Activated T-helper 2 cell treated with anti-CD3 and anti-CD28 coated beads, Interferon-gamma antibody, Interleukin-2, Interleukin-4, amounts not matched to agents 10 μg/mL and 5 μg/mL and 100 μg/mL, durations not matched to agents 14 hours and 24 hours and 36 hours (primary cell): ENCODE data around the gene ANKRD11. TPM values are rescaled to one million over a fixed set of nuclear protein-coding genes. Genes with fewer than 3 reads are reported as not detected.
"Not testable (repeated sequence)": the region's sequence is repeated elsewhere in the genome, so short reads cannot be mapped to it uniquely, and the experiment has no call there.

Source experiments
- DNase-seq: peaks from one replicate; pipeline ENCODE4 v3.0.0; 2021; ENCODE audit warnings: low spot score
- H3K27ac Mint-ChIP-seq: one replicate; pipeline ENCODE4 v1.8.0; 2021; ENCODE audit warnings: mixed read lengths
- H3K27me3 Mint-ChIP-seq: one replicate; pipeline ENCODE4 v1.8.0; 2021; ENCODE audit warnings: low read depth, mixed read lengths
- H3K36me3 Mint-ChIP-seq: one replicate; pipeline ENCODE4 v1.8.0; 2021; ENCODE audit warnings: low read depth, mixed read lengths
- H3K4me1 Mint-ChIP-seq: one replicate; pipeline ENCODE4 v1.8.0; 2021; ENCODE audit warnings: low read depth, mixed read lengths
- H3K4me3 Mint-ChIP-seq: one replicate; pipeline ENCODE4 v1.8.0; 2021; ENCODE audit warnings: low read depth, mild to moderate bottlenecking, moderate library complexity, mixed read lengths
- H3K9me3 Mint-ChIP-seq: one replicate; pipeline ENCODE4 v1.8.0; 2021; ENCODE audit warnings: mixed read lengths
- intact Hi-C: fragments of 100-400 bp; cut with micrococcal nuclease; formaldehyde crosslinking; loops from one replicate; pipeline ENCODE4 v1.15.1; 2023
- total RNA-seq: library from RNA; stranded (reverse); gene quantifications from 2 replicates; pipeline ENCODE4 v1.2.3, GENCODE V29; 2022

Gene ANKRD11
- total RNA-seq, 1 donor from 2014 or later: 144 TPM

DNA sequence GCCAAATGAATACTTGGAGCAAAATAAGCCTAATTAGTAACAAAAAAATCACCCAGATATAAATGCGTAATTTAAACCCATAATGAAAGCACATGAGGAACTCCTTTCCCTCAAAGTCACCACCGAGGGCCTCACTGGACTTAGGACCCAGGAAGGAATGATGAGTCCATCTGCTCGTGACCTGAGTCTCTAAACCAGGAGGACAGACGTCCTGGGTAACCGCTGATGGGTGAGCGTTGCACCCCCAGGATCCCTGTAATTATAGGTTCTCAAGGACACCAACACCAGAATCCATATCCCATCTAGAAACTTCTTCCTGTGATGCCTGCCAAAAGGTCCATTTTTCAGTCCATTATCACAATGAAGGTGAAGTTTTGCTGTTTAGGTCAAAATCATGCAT is 151.5 kb downstream of the ANKRD11 start:
- Mint-ChIP-seq H3K36me3 (peaks cover 15% of the 10 kb centered on the region), H3K9me3 (no peaks in the 10 kb centered on the region), H3K27ac (peak overlapping the region; percentile 38), H3K27me3 (no peaks in the 10 kb centered on the region), H3K4me1 (peaks cover 33% of the 10 kb centered on the region), H3K4me3 (no peak overlapping the region)
- intact Hi-C loops: no loop called here
- DNase-seq: no peak

DNA sequence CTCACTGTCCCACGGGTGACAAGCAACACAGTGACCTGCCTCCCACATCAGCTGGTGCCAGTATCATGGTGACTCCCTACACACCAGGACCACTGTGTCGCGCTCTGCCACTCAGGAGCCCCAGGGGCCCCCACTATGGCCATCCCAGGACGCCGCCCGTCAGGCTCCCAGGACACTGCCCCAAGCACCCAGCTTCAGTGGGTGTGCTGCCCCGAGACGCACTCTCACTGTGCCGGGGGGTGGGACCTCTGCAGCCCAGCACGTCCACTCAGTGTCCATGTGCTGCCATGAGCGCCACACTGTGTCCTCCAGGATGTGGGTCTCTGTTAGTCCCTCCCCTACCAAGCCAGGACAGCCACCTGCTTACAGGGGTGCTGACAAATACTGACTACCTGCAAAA is 152.4 kb downstream of the ANKRD11 start:
- no peak overlapping the region for H3K27ac Mint-ChIP-seq
- H3K4me3 Mint-ChIP-seq: no peak overlapping the region
- H3K4me1 Mint-ChIP-seq: peaks cover 37% of the 10 kb centered on the region
- DNase-seq: no peak
- H3K27me3 Mint-ChIP-seq: no peaks in the 10 kb centered on the region
- H3K9me3 Mint-ChIP-seq: no peaks in the 10 kb centered on the region
- intact Hi-C loops: no loop called here
- peaks cover 12% of the 10 kb centered on the region for H3K36me3 Mint-ChIP-seq

DNA sequence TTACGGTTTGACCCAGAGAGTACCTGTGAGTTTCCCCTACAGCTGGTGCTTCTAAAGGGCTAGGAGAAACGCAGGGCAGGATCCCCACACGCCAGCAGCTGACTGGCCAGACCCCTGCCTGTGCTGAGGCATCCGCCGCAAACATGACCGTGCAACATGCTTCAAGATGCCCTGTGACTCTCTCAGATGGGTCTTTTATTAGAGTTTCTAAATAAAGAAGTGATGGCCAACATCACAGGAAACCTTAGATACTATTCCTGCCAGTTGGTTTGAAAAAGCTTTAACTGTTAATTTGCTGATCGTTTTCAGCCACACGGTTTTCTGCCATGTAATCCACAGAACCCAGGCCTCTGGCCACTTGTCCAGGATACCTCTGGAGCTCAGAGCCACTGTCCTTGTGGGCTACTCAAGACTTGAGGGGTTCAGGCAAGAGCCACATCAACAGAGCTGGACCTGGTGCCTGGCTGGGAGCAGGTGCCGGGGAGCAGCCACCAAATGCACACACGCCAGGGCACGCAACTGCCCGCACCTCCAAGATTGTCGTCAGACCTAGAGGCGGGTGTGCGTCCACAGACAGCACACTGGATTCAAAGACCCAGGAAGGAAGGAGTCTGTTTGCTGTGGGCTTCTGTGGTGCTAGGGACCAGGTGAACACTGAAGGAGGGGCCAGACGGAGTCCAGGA is 154.4 kb downstream of the ANKRD11 start:
- Mint-ChIP-seq H3K4me1 (peaks cover 51% of the 10 kb centered on the region), H3K36me3 (peaks cover 8% of the 10 kb centered on the region), H3K27ac (no peak overlapping the region), H3K9me3 (no peaks in the 10 kb centered on the region), H3K27me3 (no peaks in the 10 kb centered on the region), H3K4me3 (no peak overlapping the region)
- DNase-seq: no peak
- intact Hi-C loops: no loop called here

- Mint-ChIP-seq H3K4me3 (no peak overlapping the region), H3K36me3 (peaks cover 8% of the 10 kb centered on the region), H3K9me3 (no peaks in the 10 kb centered on the region), H3K27me3 (no peaks in the 10 kb centered on the region), H3K27ac (peak overlapping the region; percentile 29), H3K4me1 (peaks cover 47% of the 10 kb centered on the region)
- no peak for DNase-seq
- intact Hi-C loops: no loop called here
These were observed 155.2 kb downstream of the ANKRD11 start for GRCh38 chr16:89334988-89335802.

GRCh38 chr16:89334461-89334860 is 155.9 kb downstream of the ANKRD11 start:
- Mint-ChIP-seq H3K4me3 (no peak overlapping the region), H3K4me1 (peaks cover 44% of the 10 kb centered on the region), H3K9me3 (no peaks in the 10 kb centered on the region), H3K27me3 (no peaks in the 10 kb centered on the region), H3K36me3 (peaks cover 3% of the 10 kb centered on the region), H3K27ac (peak overlapping the region; percentile 29)
- no peak for DNase-seq
- intact Hi-C loops: no loop called here

DNA sequence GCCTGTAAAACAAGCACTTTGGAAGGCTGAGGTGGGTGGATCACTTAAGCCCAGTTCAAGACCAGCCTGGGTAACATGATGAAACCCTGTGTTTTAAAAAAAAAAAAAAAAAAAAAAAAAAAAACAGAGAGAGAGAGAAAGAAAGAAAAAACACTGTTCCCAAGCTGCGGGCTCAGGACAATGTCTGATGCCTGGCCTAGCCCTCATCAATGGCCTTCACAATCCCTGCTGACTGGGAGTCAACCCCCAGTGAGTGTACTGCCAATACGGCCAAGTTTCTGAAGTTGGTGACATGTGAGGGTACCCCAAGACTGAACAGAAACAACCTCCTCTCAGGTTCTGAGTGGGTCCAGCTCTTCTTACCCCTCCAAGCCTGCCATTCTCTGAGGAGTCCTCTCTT is 156.3 kb downstream of the ANKRD11 start:
- intact Hi-C loops: no loop called here
- no peaks in the 10 kb centered on the region for H3K9me3 Mint-ChIP-seq
- no peak for DNase-seq
- H3K4me3 Mint-ChIP-seq: no peak overlapping the region
- peaks cover 48% of the 10 kb centered on the region for H3K4me1 Mint-ChIP-seq
- H3K27me3 Mint-ChIP-seq: no peaks in the 10 kb centered on the region
- peak overlapping the region; percentile 58 for H3K27ac Mint-ChIP-seq
- peaks cover 3% of the 10 kb centered on the region for H3K36me3 Mint-ChIP-seq

DNA sequence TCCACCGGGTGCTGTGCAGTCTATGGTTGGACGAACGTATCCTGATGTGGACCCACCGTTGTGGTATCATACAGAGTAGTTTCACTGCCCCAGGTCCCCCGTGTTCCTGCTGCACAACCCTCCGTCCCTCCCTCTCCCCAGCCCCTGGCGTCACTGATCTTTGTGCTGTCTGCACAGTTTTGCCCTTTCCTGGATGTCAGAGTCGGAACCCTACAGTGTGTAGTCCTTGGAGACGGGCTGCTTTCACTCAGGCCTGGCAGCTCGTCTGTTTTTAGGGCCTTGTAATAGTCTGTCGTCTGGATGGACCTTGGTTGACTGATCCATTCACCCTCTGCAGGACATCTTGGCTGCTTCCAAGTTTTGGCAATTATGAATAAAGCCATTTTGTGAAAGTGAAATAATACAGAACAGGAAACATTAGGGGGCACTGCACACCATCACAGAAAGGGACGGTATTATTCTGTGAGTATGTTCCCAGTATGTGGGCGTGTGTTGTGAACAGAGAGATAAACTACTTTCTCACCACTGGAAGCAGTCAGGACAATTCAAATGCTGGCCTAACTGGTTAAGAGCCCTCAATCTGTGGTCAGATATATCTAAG is 156.9 kb downstream of the ANKRD11 start:
- not testable (repeated sequence) for H3K9me3 Mint-ChIP-seq

DNA sequence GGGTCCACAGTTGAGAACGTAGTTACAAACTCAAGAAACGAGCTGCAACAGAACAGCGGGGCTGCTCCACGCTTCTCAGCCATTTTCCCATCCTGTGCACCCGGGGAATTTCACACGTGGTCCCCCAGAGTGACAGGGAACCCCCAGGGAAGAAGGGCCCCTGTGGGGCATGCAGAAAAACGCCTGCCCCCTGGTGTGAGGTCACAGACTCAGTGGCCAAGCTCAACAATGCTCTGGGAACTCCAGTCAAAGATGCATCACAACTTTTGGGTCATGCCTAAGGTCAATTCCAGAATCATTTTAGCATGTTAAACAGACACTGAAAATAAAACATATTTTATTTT is 157.5 kb downstream of the ANKRD11 start:
- Mint-ChIP-seq H3K27me3 (no peaks in the 10 kb centered on the region), H3K36me3 (peaks cover 3% of the 10 kb centered on the region), H3K27ac (peak overlapping the region; percentile 19), H3K4me1 (peaks cover 53% of the 10 kb centered on the region), H3K9me3 (no peaks in the 10 kb centered on the region), H3K4me3 (no peak overlapping the region)
- no peak for DNase-seq
- intact Hi-C loops: loop anchor here (1.0 kb wide), 2 partner anchors 17 to 176 kb away; no protein-coding TSS in a partner anchor

More for the DNA sequence above, 156.9 kb downstream of the ANKRD11 start:
- intact Hi-C loops: loop anchor here (1.0 kb wide), 2 partner anchors 17 to 176 kb away; no protein-coding TSS in a partner anchor
- DNase-seq, H3K36me3 Mint-ChIP-seq, H3K4me3 Mint-ChIP-seq, H3K27me3 Mint-ChIP-seq: not testable (repeated sequence)
- Mint-ChIP-seq H3K4me1 (peaks cover 49% of the 10 kb centered on the region), H3K27ac (peak overlapping the region; percentile 58)

DNA sequence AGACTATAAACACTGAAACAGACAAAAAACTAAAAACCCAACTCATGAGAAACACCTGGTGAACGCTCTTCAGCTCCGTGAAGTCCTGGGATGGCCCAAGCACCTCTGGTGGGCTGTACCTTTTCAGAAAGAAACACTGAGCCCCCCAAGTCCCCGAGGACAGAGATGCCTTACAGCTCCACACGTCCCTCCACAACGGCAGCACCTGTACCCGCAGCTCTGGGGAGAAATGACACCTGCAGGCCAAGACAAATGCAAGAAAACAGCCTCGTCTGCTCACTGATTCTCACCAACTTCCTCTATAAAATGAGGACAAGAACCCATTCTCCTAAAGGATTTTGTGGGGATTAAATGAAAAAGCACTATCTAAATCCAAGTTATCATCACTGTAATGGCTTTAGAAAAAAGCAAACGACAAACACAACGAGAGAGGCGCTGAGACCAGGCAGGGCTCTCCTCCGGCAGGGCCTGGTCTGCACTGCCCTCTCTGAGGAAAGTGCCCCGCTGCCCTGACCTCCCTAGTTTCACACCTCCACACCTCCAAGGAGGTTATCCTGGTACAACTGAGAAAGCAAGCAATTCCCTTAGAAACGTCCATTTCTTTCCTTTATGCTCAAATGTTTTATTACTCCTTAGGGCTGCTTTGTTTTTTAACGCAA is 158.0 kb downstream of the ANKRD11 start:
- H3K27ac Mint-ChIP-seq: peak overlapping the region; percentile 19
- no peaks in the 10 kb centered on the region for H3K27me3 Mint-ChIP-seq
- H3K36me3 Mint-ChIP-seq: peaks cover 6% of the 10 kb centered on the region
- no peak for DNase-seq
- H3K4me1 Mint-ChIP-seq: peaks cover 57% of the 10 kb centered on the region
- intact Hi-C loops: no loop called here
- H3K9me3 Mint-ChIP-seq: no peaks in the 10 kb centered on the region
- H3K4me3 Mint-ChIP-seq: no peak overlapping the region

DNA sequence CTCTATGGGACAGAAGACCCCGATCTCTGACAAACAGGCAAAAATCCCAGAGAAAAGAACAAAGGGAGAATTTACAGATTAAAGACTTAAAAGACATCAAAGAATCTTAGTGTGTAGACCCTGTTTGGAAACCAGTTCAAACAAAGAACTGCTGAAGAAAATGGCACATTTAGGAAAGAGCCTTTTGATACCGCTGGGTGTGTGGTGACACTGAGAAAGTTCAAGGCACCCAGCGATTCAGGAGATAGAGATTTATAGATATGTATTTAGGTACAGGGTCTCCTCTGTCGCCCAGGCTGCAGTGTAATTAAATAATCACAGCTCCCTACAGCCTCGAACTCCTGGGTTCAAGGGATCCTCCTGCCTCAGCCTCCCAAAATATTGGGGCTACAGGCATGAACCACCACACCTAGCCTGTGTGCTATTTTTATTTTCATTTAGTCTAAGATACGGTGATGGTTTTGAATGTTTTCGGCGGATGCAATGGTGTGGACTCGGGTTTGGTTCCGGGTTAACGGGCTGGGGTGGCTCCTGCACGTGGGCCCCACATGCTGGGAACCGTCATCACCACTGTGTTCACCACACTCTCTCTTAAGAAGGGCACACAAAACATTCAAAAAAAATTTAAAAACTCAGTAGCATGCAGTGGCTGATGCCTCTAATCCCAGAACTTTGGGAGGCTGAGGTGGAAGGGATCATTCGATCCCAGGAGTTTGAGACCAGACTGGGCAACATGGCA is 158.8 kb downstream of the ANKRD11 start:
- intact Hi-C loops: no loop called here
- Mint-ChIP-seq H3K4me1 (peaks cover 65% of the 10 kb centered on the region), H3K27me3 (no peaks in the 10 kb centered on the region), H3K36me3 (peaks cover 10% of the 10 kb centered on the region), H3K27ac (peak overlapping the region; percentile 49), H3K9me3 (no peaks in the 10 kb centered on the region), H3K4me3 (no peak overlapping the region)
- DNase-seq: no peak

DNA sequence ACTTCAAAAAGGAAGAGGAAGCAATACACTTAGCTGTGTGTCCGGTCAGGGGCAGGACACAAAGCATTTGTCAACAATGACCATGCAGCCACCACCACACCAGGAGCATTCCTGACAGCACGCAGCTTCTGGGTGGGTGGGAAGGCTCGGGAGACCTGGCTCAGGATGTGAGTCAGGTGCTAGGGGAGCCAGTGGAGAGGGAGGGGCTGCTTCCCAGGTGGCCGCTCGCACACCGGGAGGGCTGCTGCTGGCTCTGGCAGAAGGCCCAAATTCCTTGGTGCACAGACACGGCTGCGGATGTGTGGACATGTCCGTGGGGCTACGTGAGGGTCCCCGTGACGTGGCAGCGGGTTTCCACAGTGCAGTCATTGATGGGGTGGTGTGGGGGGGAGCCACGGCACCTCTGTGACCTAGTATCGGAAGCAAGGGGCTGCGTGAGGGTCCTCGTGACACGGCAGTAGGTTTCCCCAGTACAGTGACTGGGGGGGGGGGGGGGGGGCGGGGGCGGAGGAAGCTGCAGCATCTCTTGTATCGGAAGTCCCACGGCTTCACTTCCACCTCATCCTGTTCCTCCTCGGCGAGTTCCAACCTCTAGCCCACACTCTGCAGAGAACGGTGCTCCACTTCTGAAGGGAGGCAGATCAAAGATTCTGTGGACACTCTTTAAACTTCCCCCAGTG is 160.0 kb downstream of the ANKRD11 start:
- peak overlapping the region; percentile 26 for H3K4me3 Mint-ChIP-seq

DNA sequence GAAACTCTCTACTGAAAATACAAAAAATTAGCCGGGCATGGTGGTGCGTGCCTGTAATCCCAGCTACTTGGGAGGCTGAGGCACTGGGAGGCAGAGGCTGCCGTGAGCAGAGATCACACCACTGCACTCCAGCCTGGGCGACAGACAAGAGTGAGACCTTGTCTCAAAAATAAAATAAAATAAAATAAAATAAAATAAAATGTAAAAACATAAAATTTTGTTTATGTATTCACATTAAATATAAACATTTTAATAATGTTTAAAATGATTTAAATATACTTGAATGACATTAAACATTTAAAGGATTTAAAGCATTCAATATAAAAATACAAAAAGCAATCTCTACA is 160.6 kb downstream of the ANKRD11 start:
- intact Hi-C loops: loop anchor here (10.0 kb wide), 1 partner anchor 235 kb away; the partner anchor contains the start of gene RPL13
- Mint-ChIP-seq H3K4me1 (peaks cover 77% of the 10 kb centered on the region), H3K36me3 (peaks cover 15% of the 10 kb centered on the region), H3K4me3 (peak overlapping the region; percentile 26)
- DNase-seq, H3K9me3 Mint-ChIP-seq, H3K27ac Mint-ChIP-seq, H3K27me3 Mint-ChIP-seq: not testable (repeated sequence)

More for the DNA sequence above, 160.0 kb downstream of the ANKRD11 start:
- intact Hi-C loops: no loop called here
- DNase-seq: no peak
- Mint-ChIP-seq H3K27me3 (no peaks in the 10 kb centered on the region), H3K4me1 (peaks cover 74% of the 10 kb centered on the region), H3K27ac (no peak overlapping the region), H3K9me3 (no peaks in the 10 kb centered on the region), H3K36me3 (peaks cover 15% of the 10 kb centered on the region)
